ENCODE measurements around the gene LIMK2. TPM values are rescaled to one million over a fixed set of nuclear protein-coding genes. Genes with fewer than 3 reads are reported as not detected.

The LIMK2 gene
- total RNA-seq, 1 donor from 2014 or later: 35.9 TPM

DNA sequence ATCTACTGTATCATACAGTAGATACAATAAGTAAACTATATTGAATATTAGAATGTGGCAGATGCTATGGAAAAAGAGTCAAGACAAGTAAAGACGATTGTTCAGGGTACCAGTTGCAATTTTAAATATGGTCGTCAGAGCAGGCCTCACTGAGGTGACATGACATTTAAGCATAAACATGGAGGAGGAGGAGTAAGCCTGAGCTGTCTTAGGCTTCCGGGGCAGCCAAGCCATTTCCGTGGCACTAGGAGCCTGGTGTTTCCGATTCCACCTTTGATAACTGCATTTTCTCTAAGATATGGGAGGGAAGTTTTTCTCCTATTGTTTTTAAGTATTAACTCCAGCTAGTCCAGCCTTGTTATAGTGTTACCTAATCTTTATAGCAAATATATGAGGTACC lies 65.6 kb downstream of the LIMK2 start:
- Mint-ChIP-seq H3K36me3 (ENCODE audit: low read depth) (peaks cover 64% of the 10 kb centered on the region), H3K27me3 (no peaks in the 10 kb centered on the region), H3K4me3 (peak overlapping the region; percentile 66), H3K9me3 (no peaks in the 10 kb centered on the region), H3K27ac (peak overlapping the region; percentile 96), H3K4me1 (peaks cover 41% of the 10 kb centered on the region)
- no peak for DNase-seq
- intact Hi-C loops (cut with micrococcal nuclease): no loop called here

DNA sequence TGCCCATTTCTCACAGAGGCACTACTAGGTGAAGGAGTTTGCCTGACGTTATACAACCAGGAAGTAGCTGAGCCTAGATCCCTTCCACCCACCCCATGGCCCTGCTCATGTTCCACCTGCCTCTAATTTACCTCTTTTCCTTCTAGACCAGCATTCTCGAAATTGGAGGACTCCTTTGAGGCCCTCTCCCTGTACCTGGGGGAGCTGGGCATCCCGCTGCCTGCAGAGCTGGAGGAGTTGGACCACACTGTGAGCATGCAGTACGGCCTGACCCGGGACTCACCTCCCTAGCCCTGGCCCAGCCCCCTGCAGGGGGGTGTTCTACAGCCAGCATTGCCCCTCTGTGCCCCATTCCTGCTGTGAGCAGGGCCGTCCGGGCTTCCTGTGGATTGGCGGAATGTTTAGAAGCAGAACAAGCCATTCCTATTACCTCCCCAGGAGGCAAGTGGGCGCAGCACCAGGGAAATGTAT lies 66.1 kb downstream of the LIMK2 start:
- no peaks in the 10 kb centered on the region for H3K9me3 Mint-ChIP-seq
- H3K4me1 Mint-ChIP-seq: peaks cover 44% of the 10 kb centered on the region
- peak overlapping the region; percentile 66 for H3K4me3 Mint-ChIP-seq
- H3K27me3 Mint-ChIP-seq: no peaks in the 10 kb centered on the region
- intact Hi-C loops (cut with micrococcal nuclease): no loop called here
- no peak for DNase-seq
- H3K27ac Mint-ChIP-seq: peak overlapping the region; percentile 96
- H3K36me3 Mint-ChIP-seq (ENCODE audit: low read depth): peaks cover 65% of the 10 kb centered on the region

GRCh38 chr22:31278626-31279326 lies 66.7 kb downstream of the LIMK2 start:
- intact Hi-C loops (cut with micrococcal nuclease): loop anchor here (1.0 kb wide), 1 partner anchor 12 kb away; no protein-coding TSS in a partner anchor
- Mint-ChIP-seq H3K27ac (peak overlapping the region; percentile 96), H3K36me3 (ENCODE audit: low read depth) (peaks cover 69% of the 10 kb centered on the region), H3K27me3 (no peaks in the 10 kb centered on the region), H3K4me1 (peaks cover 48% of the 10 kb centered on the region), H3K9me3 (no peaks in the 10 kb centered on the region), H3K4me3 (peak overlapping the region; percentile 66)
- DNase-seq: peak; percentile 85

GRCh38 chr22:31279327-31279669 lies 67.2 kb downstream of the LIMK2 start:
- Mint-ChIP-seq H3K4me3 (peak overlapping the region; percentile 66), H3K27me3 (no peaks in the 10 kb centered on the region), H3K9me3 (no peaks in the 10 kb centered on the region), H3K36me3 (ENCODE audit: low read depth) (peaks cover 66% of the 10 kb centered on the region), H3K27ac (peak overlapping the region; percentile 96), H3K4me1 (peaks cover 51% of the 10 kb centered on the region)
- no peak for DNase-seq
- intact Hi-C loops (cut with micrococcal nuclease): loop anchor here (1.0 kb wide), 1 partner anchor 11 kb away; no protein-coding TSS in a partner anchor

- Mint-ChIP-seq H3K9me3 (no peaks in the 10 kb centered on the region), H3K4me1 (peaks cover 57% of the 10 kb centered on the region), H3K27me3 (no peaks in the 10 kb centered on the region), H3K36me3 (ENCODE audit: low read depth) (peaks cover 64% of the 10 kb centered on the region), H3K4me3 (peak overlapping the region; percentile 66), H3K27ac (peak overlapping the region; percentile 96)
- intact Hi-C loops (cut with micrococcal nuclease): loop anchor here (1.0 kb wide), 1 partner anchor 10 kb away; no protein-coding TSS in a partner anchor
- no peak for DNase-seq
Observed at GRCh38 chr22:31279821-31280505, 67.9 kb downstream of the LIMK2 start.

DNA sequence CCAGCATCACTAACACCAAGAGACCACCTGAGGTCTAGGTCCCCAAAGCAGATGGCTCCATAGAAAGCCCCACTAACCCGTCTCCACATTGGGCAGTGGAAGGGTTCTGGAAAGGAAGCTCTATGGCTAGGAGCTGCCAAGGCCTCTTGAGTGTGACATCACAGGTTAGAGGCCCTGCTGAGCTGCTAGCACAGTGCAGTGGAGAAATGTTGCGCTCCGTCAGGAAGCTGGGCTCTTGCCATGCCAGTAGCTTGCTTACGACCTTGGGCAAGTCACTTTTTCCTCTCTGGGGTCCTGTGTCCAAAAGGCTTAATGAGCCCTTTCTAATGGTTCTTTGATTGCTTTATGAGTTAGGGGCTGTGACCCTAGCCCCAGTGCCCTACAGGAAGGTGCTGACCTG lies 69.6 kb downstream of the LIMK2 start:
- peaks cover 66% of the 10 kb centered on the region for H3K36me3 Mint-ChIP-seq (ENCODE audit: low read depth)
- no peak for DNase-seq
- peaks cover 71% of the 10 kb centered on the region for H3K4me1 Mint-ChIP-seq
- H3K27ac Mint-ChIP-seq: peak overlapping the region; percentile 52
- intact Hi-C loops (cut with micrococcal nuclease): no loop called here
- no peaks in the 10 kb centered on the region for H3K9me3 Mint-ChIP-seq
- no peaks in the 10 kb centered on the region for H3K27me3 Mint-ChIP-seq
- no peak overlapping the region for H3K4me3 Mint-ChIP-seq

GRCh38 chr22:31282748-31283468 lies 70.8 kb downstream of the LIMK2 start:
- DNase-seq: no peak
- intact Hi-C loops (cut with micrococcal nuclease): no loop called here

DNA sequence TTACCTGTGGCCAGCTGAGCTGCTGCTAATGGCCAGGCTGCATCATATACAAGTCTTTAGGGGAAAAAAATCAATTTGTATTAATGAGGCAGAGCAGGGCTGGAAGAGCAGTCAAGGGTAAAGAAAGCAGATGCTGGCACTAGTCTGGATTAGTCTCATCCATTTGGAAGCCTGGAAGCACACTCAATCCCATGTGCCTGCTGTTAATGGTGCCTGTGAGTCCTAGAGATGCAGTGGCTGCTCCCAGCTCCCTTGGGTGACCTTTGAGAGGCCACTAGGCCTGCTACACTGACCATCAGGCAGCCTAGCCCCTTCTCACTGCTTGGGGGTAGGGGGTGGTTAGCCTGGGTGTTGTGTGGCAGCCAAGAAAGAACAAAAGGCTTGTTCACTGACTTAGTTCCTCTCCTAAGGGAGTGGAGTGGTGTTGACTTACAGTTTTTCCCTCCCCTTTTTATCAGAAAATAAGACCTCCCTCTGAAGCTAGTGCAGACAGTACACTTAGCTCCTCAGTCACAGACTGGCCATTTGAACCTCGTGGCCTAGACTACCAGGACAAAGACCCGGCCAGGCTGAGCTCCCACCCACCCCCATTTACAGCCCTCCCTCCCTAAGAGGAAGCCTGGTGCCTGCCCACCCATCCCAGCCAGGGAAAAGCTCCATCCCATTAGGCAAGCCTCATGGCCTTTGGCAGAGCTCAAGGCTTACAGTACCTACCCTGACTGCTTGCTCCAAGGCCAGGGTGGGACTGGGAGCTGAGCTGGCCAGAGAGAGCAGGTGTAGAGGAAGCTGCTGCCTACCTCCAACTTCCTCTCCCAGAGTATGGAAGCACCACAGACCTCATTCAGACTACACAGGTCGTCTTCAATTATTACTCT lies 72.4 kb downstream of the LIMK2 start:
- no peak overlapping the region for H3K4me3 Mint-ChIP-seq
- no peaks in the 10 kb centered on the region for H3K27me3 Mint-ChIP-seq
- no peak for DNase-seq
- H3K27ac Mint-ChIP-seq: peak overlapping the region; percentile 92
- peaks cover 60% of the 10 kb centered on the region for H3K36me3 Mint-ChIP-seq (ENCODE audit: low read depth)
- intact Hi-C loops (cut with micrococcal nuclease): no loop called here
- peaks cover 71% of the 10 kb centered on the region for H3K4me1 Mint-ChIP-seq
- no peaks in the 10 kb centered on the region for H3K9me3 Mint-ChIP-seq

More at GRCh38 chr22:31282748-31283468, 70.8 kb downstream of the LIMK2 start:
- no peaks in the 10 kb centered on the region for H3K9me3 Mint-ChIP-seq
- H3K4me3 Mint-ChIP-seq: no peak overlapping the region
- H3K36me3 Mint-ChIP-seq (ENCODE audit: low read depth): peaks cover 65% of the 10 kb centered on the region
- peak overlapping the region; percentile 30 for H3K27ac Mint-ChIP-seq
- H3K4me1 Mint-ChIP-seq: peaks cover 77% of the 10 kb centered on the region
- no peaks in the 10 kb centered on the region for H3K27me3 Mint-ChIP-seq

DNA sequence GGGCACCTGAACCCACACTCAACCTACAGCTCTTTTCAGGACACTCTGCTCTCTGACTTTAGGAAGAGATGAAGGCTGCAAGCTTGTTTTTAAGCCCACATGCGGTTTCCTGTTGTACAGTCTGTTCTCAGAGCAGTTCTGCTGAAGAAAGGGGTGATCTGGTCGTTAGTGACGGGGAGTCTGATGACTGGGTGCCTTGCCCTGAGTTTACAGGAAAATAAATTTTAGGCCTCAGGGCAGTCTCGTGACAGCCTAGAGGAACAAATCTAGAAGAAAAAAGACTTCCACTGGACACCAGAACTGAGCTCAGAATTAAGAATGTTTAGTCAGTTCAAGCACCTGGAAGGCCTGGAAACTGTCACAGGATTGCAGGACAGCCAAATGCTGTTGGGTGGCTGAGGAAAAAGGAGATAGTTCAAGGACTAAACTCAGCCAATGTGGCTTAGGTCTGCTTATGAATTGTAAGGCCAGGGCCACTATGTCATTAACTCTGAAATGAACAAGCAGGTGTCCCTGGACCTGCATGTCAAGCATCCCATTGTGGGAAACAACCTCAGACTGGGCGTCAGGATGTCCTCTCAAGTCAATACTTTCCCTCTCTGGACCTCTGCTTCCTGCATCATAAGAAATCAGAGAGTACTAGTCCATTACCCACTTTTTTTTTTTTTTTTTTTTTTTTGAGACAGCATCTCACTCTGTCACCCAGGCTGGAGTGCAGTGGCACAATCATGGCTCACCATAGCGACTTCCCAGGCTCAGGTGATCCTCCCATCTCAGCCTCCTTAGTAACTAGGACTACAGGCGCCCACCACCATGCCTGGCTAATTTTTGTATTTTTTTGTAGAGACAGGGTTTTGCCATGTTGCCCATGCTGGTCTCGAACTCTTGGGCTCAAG lies 74.5 kb downstream of the LIMK2 start:
- H3K4me1 Mint-ChIP-seq: peaks cover 65% of the 10 kb centered on the region

GRCh38 chr22:31287818-31288495 lies 75.9 kb downstream of the LIMK2 start:
- no peaks in the 10 kb centered on the region for H3K27me3 Mint-ChIP-seq
- no peaks in the 10 kb centered on the region for H3K9me3 Mint-ChIP-seq
- H3K4me3 Mint-ChIP-seq: peak overlapping the region; percentile 99
- peak overlapping the region; percentile 92 for H3K27ac Mint-ChIP-seq
- H3K4me1 Mint-ChIP-seq: peaks cover 71% of the 10 kb centered on the region
- intact Hi-C loops (cut with micrococcal nuclease): no loop called here
- DNase-seq: no peak
- peaks cover 41% of the 10 kb centered on the region for H3K36me3 Mint-ChIP-seq (ENCODE audit: low read depth)

More for the DNA sequence above, 74.5 kb downstream of the LIMK2 start:
- Mint-ChIP-seq H3K27me3 (no peaks in the 10 kb centered on the region), H3K27ac (peak overlapping the region; percentile 92), H3K4me3 (peak overlapping the region; percentile 56), H3K36me3 (ENCODE audit: low read depth) (peaks cover 49% of the 10 kb centered on the region), H3K9me3 (no peaks in the 10 kb centered on the region)
- peak; percentile 91 for DNase-seq
- intact Hi-C loops (cut with micrococcal nuclease): no loop called here

GRCh38 chr22:31288496-31289240 lies 76.6 kb downstream of the LIMK2 start:
- Mint-ChIP-seq H3K36me3 (ENCODE audit: low read depth) (peaks cover 34% of the 10 kb centered on the region), H3K27ac (peak overlapping the region; percentile 100), H3K4me3 (peak overlapping the region; percentile 99), H3K4me1 (peaks cover 70% of the 10 kb centered on the region), H3K9me3 (no peaks in the 10 kb centered on the region), H3K27me3 (no peaks in the 10 kb centered on the region)
- intact Hi-C loops (cut with micrococcal nuclease): no loop called here
- no peak for DNase-seq

Data from activated CD4-positive, alpha-beta T cell treated with anti-CD3 and anti-CD28 coated beads, Interleukin-2, amount 10 ng/mL, durations not matched to agents 24 days and 14 days (primary cell).